PC-9 (cell line): ENCODE results near the gene TK1. TPM values are rescaled to one million over a fixed set of nuclear protein-coding genes. Genes with fewer than 3 reads are reported as not detected.
"Not testable (repeated sequence)": the region's sequence is repeated elsewhere in the genome, so short reads cannot be mapped to it uniquely, and the experiment has no call there.

Experiments used
- BruUV-seq: library from RNA; stranded (reverse); fragments of 400-500 nt; replicated peaks from 2 replicates; lab custom pipeline; 2021; lab: Mats Ljungman, UMichigan
- CTCF ChIA-PET: fragments of 300-600 bp; sonication (Branson Sonifier 250); formaldehyde crosslinking; loops from one replicate; lab custom pipeline; 2022; ENCODE audit warnings: antibody characterized with exemption; lab: Charles Lee
- POLR2A ChIA-PET: fragments of 300-600 bp; sonication (Branson Sonifier 250); formaldehyde crosslinking; loops from one replicate; lab custom pipeline; 2022; ENCODE audit warnings: antibody characterized with exemption; ENCODE audit not compliant: unreplicated experiment; lab: Charles Lee
- DNase-seq, 2 experiments: peaks; one replicate each; pipeline versions ENCODE4 v3.0.0 to v3.0.0-alpha.2; 2015 to 2022; ENCODE audit warnings: mixed read lengths in 1 of 2
- H2AFZ ChIP-seq: fragments of 200-600 bp; sonication (generic); 2 replicates; pipeline ENCODE4 v1.8.1; 2017; ENCODE audit warnings: antibody characterized with exemption
- H3F3A ChIP-seq: fragments of 200-600 bp; sonication (generic); 2 replicates; pipeline ENCODE4 v1.8.1; 2017; ENCODE audit warnings: antibody characterized with exemption, mild to moderate bottlenecking, low read depth; ENCODE audit not compliant: insufficient read depth
- H3K27ac ChIP-seq: fragments of 200-600 bp; sonication (generic); 2 replicates; pipeline ENCODE4 v1.6.1; 2016; ENCODE audit warnings: mixed run types
- H3K27me3 ChIP-seq: fragments of 200-600 bp; sonication (generic); 2 replicates; pipeline ENCODE4 v1.6.1; 2016; ENCODE audit warnings: low read depth, mixed run types; ENCODE audit not compliant: insufficient read depth
- H3K36me3 ChIP-seq: fragments of 200-600 bp; sonication (generic); 2 replicates; pipeline ENCODE4 v1.6.1; 2016; ENCODE audit warnings: low read depth, mixed run types
- H3K4me1 ChIP-seq: fragments of 200-600 bp; sonication (generic); replicated peaks from 2 replicates; pipeline ENCODE4 v1.6.1; 2016; ENCODE audit warnings: mixed run types; ENCODE audit not compliant: insufficient read depth
- H3K4me2 ChIP-seq: fragments of 200-600 bp; sonication (generic); 2 replicates; pipeline ENCODE4 v1.6.1; 2017; ENCODE audit warnings: mixed run types
- H3K4me3 ChIP-seq: fragments of 200-600 bp; sonication (generic); 2 replicates; pipeline ENCODE4 v1.6.1; 2016; ENCODE audit warnings: mixed run types
- H3K79me2 ChIP-seq: fragments of 200-600 bp; sonication (generic); 2 replicates; pipeline ENCODE4 v1.6.1; 2017; ENCODE audit warnings: low read depth, mixed run types
- H3K9me2 ChIP-seq: fragments of 200-600 bp; sonication (generic); 2 replicates; pipeline ENCODE4 v1.8.1; 2017; ENCODE audit warnings: mild to moderate bottlenecking; ENCODE audit not compliant: insufficient read depth
- H3K9me3 ChIP-seq: fragments of 200-600 bp; sonication (generic); 2 replicates; pipeline ENCODE4 v1.8.1; 2016; ENCODE audit warnings: low read depth; ENCODE audit not compliant: insufficient read depth
- H4K20me1 ChIP-seq: fragments of 200-600 bp; sonication (generic); 2 replicates; pipeline ENCODE4 v1.8.1; 2017; ENCODE audit not compliant: insufficient read depth
- CTCF ChIP-seq: fragments of 200-600 bp; sonication (generic); conservative IDR thresholded peaks from 2 replicates; pipeline ENCODE4 v1.6.1; 2017; ENCODE audit warnings: mixed run types, antibody characterized with exemption, mild to moderate bottlenecking, moderate library complexity
- EZH2 ChIP-seq: fragments of 200-600 bp; sonication (generic); IDR thresholded peaks from 2 replicates; pipeline ENCODE4 v1.8.0; 2017; ENCODE audit warnings: antibody characterized with exemption, low read depth
- intact Hi-C: fragments of 100-400 bp; cut with micrococcal nuclease; formaldehyde crosslinking; loops from one replicate; pipeline ENCODE4 v1.10.0; 2022; ENCODE audit not compliant: unreplicated experiment
- total RNA-seq: library from RNA; stranded (reverse); gene quantifications from 2 replicates; pipeline ENCODE4 v1.2.3, GENCODE V29; 2021

Gene TK1
- total RNA-seq, 1 experiment from 2014 or later = 137 TPM

GRCh38 chr17:78140169-78141051 is 46.4 kb downstream of the TK1 start:
- DNase-seq = peak; percentile 84 to 99
- peak overlapping the region; percentile 34; the same call in 1 of the 2 replicates for H3K27ac ChIP-seq
- intact Hi-C loops = no loop called here
- H3K9me3 ChIP-seq = no peaks in the 10 kb centered on the region
- H3F3A ChIP-seq = peaks cover 48% of the 10 kb centered on the region; the same call in 1 of the 2 replicates
- no peaks in the 10 kb centered on the region for H3K9me2 ChIP-seq
- H3K79me2 ChIP-seq = no peaks in the 10 kb centered on the region
- peak overlapping the region; percentile 51; the same call in 1 of the 2 replicates for H3K4me3 ChIP-seq
- ChIA-PET CTCF (interaction anchor here (0.6 to 1.2 kb wide), 6 partner anchors 12 to 856 kb away, joined by 4 to 19 read pairs (median 6); partner anchors contain the start of genes AFMID and TK1), POLR2A (interaction anchor here (0.6 to 0.7 kb wide), 7 partner anchors 10 to 1240 kb away, joined by 3 to 22 read pairs (median 6); partner anchors contain the start of gene TMC8)
- H4K20me1 ChIP-seq = no peaks in the 10 kb centered on the region
- no TSS peak for BruUV-seq
- peak overlapping the region; percentile 87 for H3K4me2 ChIP-seq
- H3K4me1 ChIP-seq = peaks cover 44% of the 10 kb centered on the region
- H3K36me3 ChIP-seq = no peaks in the 10 kb centered on the region
- no peak for TF ChIP-seq CTCF
- TF ChIP-seq EZH2 = no peak
- H2AFZ ChIP-seq = no peak overlapping the region
- H3K27me3 ChIP-seq = no peaks in the 10 kb centered on the region

GRCh38 chr17:78139861-78140168 is 47.0 kb downstream of the TK1 start:
- peaks cover 43% of the 10 kb centered on the region; the same call in 1 of the 2 replicates for H3F3A ChIP-seq
- intact Hi-C loops, H3K27me3 ChIP-seq, DNase-seq, H2AFZ ChIP-seq, H3K79me2 ChIP-seq, H3K9me2 ChIP-seq, H3K4me3 ChIP-seq, H3K9me3 ChIP-seq, BruUV-seq, H4K20me1 ChIP-seq, H3K36me3 ChIP-seq: not testable (repeated sequence)
- H3K27ac ChIP-seq = 0 out of 2 replicates have a peak overlapping the region, but pooled peaks have one; percentile 34
- peak overlapping the region; percentile 87 for H3K4me2 ChIP-seq
- CTCF ChIA-PET = interaction anchor here (0.7 to 1.2 kb wide), 5 partner anchors 12 to 55 kb away, joined by 4 to 19 read pairs (median 6); partner anchors contain the start of genes AFMID and TK1
- POLR2A ChIA-PET = interaction anchor here (0.6 to 0.7 kb wide), 6 partner anchors 9 to 1240 kb away, joined by 3 to 22 read pairs (median 8); partner anchors contain the start of gene TMC8
- H3K4me1 ChIP-seq = peaks cover 38% of the 10 kb centered on the region

- BruUV-seq = no TSS peak
- Histone ChIP-seq H3K4me1 (peaks cover 24% of the 10 kb centered on the region), H3K9me2 (no peaks in the 10 kb centered on the region), H3K9me3 (no peaks in the 10 kb centered on the region), H3K79me2 (no peaks in the 10 kb centered on the region), H3K27ac (no peak overlapping the region), H3K36me3 (no peaks in the 10 kb centered on the region), H3F3A (peaks cover 36% of the 10 kb centered on the region; the same call in 1 of the 2 replicates), H4K20me1 (no peaks in the 10 kb centered on the region), H3K4me3 (no peak overlapping the region), H3K27me3 (no peaks in the 10 kb centered on the region), H2AFZ (no peak overlapping the region), H3K4me2 (no peak overlapping the region)
- ChIA-PET POLR2A (no interaction called here), CTCF (interaction anchor here (0.6 to 1.6 kb wide), 7 partner anchors 10 to 113 kb away, joined by 3 to 6 read pairs (median 3); no protein-coding TSS in a partner anchor)
- no peak for TF ChIP-seq EZH2
- peak; percentile 41; the same call in 1 of the 2 replicates for TF ChIP-seq CTCF
- no peak for DNase-seq
- intact Hi-C loops = no loop called here
Measured at GRCh38 chr17:78138204-78139060, 48.4 kb downstream of the TK1 start.
